NCI-H82 (cell line): ENCODE results near the gene CEP128.

Experiments
- DNase-seq: peaks from one replicate; lab custom pipeline; 2025; lab: John Stamatoyannopoulos, UW

CEP128 gene

DNA sequence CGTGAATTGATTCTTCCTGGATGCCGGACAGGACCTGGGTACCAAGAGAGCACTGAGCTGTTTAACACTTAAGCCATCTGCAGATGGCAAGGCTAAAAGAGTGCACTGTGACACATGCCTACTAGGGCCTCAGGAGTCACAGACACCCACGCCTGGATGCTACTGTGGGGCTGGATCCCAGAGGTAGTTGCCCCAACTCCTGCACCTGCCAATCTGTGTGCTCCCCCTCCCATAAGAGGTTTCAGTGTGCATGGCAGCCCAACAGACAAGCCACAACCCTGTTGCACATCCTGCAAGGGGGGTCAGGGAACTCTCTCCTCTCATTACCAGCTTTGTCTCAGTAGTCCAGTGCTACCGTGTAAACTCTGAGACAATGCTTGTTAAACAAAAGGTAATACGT, 169.0 kb downstream of the CEP128 start:
- no peak for DNase-seq

GRCh38 chr14:80771201-80771600, 170.3 kb downstream of the CEP128 start:
- no peak for DNase-seq

DNA sequence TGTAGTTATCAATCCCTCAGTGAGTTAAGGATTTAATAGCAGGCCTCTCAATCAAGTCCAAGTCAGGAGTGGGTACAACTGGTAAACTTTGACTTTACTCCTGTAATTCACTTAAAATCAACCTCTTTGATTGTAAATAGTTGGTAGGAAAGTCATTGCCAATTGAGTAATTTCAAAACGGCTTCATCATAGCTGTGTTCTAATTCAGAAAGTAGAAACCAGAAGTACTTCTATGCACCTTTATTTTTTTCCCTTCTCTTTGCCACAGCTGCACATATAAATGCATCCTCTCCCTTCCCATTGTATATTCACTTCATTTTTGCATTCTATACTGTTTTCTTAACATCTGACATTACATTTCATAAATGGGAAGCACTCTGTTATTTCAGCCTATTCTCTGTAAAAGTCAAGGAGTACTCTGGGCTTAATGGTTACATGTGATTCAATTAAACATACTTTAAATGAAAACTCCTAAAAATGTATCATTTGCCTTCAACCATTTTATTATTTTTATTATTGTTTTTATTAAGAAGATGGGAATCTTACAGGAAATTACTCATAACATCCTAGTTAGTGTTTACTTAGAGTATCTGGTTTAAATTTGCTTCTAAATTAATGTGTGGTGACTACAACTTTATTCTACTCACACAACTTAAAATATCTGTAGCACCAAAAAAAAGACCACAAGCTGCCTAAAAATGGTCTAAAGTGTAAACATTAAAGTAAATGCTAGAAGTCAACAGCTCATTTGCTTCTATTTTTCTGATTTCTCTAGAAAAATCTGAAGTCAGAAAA, 171.2 kb downstream of the CEP128 start:
- DNase-seq, result no peak

- DNase-seq, result no peak
Observed at GRCh38 chr14:80768646-80769045, 172.9 kb downstream of the CEP128 start.

DNA sequence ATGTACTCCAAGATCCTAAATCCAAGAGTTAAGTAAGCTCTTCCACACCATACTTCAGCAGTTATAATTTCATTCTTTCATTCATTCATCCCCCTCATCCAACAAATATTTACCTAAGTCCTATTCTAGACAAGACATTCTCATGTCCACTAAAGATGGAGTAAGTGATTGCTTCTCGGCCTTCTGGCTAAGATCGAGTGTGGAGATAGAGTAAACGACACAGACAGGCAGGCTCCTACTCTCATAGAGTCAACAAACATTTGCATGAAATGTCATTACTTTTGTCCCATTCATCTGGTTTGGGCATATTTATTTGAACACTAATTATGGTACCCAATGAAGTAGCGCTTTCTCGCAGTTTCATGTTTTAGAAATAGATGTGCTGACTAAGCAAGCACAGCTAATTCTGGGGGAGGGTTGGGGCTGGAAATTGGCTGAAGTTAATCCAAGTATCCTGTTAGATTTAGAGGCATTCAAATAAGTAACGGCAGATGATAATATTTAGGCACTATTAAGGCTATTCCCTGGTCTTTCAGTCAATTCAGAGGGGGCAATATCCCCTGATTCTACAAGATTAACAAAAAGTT, 176.5 kb downstream of the CEP128 start:
- no peak for DNase-seq

- no peak for DNase-seq
Observed at GRCh38 chr14:80764496-80764895, 177.0 kb downstream of the CEP128 start.

DNA sequence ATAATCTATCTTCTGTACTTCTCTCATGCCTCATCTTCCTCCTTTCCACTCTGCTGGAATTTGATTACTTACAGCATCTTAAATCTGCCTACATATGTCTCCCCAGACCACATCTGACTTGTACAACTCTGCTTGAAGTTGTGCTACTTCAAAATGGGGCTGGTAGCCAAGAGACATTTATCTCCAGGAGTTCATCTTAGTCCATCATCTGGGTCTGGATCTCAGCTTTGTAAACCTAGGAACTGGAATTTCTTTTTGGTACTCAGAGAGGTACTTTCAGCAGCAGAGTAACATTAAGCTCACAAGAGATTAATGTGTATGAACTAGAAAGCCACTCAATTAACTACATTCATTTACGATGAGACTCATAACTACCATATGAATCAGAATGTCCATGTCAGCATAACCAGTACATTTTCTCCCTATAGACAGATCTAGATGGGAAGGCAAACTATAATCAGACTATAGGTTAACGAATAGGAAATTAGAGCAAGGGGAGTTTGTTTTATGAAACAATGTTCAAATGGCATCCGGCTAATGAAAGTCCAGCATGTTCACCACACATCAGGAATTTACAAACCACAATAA, 178.8 kb downstream of the CEP128 start:
- no peak for DNase-seq

DNA sequence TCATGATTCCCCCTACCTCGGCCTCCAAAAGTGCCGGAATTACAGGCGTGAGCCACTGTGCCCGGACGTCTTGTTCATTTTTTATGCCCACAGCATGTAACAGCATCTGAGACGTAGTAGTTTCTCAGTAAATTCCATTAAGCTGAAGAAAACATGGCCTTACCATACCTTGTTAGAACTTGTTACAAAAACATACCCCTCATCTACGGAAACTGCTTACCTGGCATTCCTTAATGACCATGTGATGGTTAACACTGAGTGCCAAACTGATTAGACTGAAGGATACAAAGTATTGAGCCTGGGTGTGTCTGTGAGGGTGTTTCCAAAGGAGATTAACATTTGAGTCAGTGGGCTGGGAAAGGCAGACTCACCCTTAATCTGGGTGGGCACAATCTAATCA, 186.8 kb downstream of the CEP128 start:
- no peak for DNase-seq

DNA sequence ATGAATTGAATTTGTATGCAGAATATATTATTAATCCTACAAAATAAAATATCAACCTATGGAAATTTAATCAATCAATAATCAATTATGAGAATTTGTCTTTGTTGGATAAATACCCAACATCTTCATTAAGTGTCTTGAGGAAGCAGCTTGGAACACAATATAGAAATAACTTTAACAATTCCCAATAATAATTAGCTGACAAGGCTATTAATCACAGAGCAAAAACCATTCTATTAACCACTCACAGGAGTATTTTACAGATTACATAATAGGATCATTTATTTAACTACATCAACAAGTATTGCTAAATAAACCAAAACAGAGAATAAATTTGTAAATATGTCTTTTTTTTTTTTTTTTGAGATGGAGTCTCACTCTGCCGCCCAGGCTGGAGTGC, 190.3 kb downstream of the CEP128 start:
- no peak for DNase-seq

DNA sequence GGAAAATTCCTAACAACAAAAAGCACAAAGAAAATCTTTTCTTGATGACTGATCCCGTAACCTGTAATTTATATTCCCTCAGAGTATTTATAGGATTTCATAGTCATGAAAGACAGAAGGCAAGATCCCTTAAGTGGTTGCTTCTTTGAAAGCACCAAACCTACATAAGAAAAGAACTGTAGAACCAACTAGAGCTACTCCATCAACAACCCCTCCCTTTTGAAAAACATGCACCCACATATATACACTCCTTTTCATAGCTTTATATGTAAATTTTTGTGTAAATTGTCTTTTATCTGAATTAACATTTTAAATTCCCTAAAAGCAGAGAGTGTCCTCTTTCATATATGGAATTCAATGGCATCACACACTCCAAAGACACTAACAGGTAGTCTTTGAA, 215.3 kb downstream of the CEP128 start:
- no peak for DNase-seq

- DNase-seq, result no peak
Observed at GRCh38 chr14:80718940-80719339, 222.6 kb downstream of the CEP128 start.

DNA sequence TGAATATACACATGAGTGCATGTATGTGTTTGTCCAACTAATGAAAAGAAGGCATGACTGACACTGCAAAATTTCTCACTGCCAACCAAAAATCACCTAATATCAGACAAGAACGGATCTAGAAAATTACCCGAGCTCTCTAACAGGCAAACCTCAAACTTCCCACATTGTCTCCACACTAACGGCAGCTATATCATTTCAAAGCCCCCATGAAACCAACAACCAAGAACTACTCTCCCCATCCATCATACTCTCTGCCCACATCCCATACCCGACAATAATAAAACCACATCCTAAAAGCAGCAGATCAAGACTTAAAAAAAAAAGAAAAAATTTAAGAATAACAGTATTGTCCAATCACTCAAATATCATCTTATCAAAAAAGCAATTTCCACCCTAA, 227.1 kb downstream of the CEP128 start:
- DNase-seq, result no peak

DNA sequence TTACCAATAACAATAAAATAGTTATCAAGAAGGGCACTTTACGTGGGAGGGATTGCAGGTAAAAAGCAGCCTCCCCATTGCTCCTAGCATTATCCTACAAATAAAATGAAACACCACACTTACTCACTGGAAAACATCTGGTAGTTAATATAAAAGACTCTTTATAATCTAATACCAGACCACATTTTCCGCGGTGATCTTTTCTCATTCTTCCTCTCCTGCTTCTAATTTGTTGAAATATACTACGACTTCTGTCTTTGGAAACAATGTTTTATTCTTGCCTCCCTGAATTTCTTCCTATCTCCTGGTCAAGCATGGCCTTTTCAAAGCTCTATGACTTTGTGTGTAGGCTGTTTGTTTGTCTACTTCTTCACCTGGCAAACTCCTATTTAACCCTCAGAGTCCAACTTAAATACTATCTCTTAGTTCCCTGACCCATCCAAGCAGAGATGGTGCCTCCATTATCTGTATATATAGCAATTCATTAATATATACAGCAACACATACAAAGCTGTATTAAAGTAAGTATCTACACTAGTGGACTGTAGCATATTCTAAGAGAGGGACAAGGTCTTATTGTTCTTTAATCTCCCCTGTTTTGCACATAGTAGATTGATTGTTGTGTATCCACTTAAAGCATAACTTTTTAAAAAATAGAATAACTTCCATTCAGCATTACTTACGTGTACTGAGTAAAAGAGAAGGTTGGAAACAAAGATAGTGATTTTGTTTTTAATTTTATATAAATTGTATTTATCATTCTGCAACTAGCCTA, 228.3 kb downstream of the CEP128 start:
- no peak for DNase-seq

DNA sequence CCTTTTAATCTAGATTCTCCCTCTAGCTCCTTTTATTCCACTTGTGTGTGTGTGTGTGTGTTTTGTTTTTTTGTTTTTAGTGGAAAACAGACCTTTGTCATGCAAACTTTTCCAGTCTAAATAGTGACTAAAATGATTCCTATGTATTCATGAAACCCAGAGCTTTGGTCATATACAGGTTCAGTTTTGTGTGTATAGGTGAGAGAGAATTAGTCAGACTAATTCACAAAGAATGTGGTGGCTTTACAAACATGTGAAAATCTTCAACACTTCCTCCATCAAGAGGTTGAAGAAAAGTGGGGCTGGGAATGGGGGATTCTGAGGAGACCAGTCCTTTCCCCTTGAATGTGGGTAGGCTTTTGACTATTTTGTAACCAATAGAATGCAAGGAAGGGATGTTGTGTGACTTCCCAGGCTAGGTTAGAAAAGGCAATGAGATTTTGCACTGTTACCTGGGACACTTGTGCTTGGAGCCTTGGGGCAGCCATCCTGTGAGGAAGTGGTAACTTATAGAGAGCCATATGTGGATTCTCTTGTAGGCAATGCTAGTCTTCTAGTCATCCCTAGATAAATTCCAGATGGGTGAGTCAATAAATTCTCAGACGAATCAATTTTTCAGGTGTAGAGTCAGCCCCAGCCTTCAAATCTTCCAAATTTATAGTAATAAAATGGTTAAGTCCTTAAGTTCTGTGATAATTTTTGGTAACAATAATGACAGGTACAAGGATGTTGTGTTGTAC, 236.1 kb downstream of the CEP128 start:
- no peak for DNase-seq

GRCh38 chr14:80700601-80701000, 240.9 kb downstream of the CEP128 start:
- DNase-seq, result no peak

DNA sequence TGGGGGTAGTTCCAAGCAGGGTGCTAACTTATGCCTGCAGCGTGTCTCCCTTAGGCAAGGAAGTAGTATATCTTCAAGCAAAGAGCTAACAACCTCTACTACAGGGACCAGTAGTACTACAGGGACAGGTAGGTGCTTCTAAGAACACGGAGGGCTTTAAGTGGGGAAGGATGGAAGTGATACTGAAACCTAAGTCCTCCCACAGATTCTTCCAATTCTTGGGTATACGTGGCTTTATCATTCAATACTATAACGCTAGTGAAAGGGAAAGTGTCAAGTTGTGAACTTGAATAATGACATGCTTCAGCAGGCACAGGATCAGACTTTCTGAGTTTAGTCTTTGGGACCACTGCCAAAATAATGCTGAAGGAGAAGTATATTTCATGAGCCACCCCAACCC, 241.7 kb downstream of the CEP128 start:
- no peak for DNase-seq

- no peak for DNase-seq
Observed at GRCh38 chr14:80698974-80699373, 242.6 kb downstream of the CEP128 start.

GRCh38 chr14:80695869-80696268, 245.7 kb downstream of the CEP128 start:
- no peak for DNase-seq

DNA sequence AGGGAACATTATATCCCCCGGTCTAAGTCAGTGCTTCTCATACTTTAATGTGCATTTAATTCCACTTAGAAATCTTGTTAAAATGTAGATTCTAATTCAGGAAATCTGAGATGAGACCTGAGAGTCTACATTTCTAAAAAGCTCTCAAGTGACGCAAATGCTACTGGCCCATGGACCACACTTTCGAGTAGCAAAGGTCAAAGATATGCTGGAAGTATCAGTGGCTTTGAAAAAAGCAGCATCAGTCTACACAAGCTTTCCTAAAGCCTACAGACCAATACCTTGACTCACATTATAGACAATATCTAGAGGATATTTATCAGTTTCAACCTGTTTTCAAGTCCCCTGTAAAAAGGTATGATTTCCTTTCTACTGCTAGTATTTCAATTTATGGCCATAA, 248.6 kb downstream of the CEP128 start:
- no peak for DNase-seq

GRCh38 chr14:80681651-80682050, 259.9 kb downstream of the CEP128 start:
- DNase-seq, result no peak

GRCh38 chr14:80679273-80679672, 262.3 kb downstream of the CEP128 start:
- DNase-seq, result no peak

GRCh38 chr14:80678436-80678835, 263.1 kb downstream of the CEP128 start:
- peak; percentile 0 for DNase-seq
